Measurements from ENCODE around the gene HSP90B1.

The HSP90B1 gene

DNA sequence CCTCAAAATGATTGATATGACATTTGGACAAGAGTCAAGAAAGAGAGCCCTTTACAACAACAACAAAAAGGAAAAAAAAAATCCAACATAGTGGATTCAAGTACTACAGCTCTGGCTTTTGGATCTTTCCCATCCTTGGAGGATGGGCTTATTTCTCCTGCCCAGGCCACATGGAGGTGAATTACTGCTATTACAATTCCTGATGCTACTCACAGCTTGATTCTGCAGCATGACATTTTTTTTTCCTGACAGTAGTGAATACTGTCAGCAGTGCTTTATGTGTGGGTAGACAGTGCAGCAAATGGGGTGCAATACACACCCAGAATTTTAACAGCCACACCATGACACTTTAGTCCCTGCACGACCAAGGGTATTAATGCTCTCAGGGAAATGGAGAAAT is 42.5 kb upstream of the HSP90B1 start:
- no peaks in the 10 kb centered on the region for H3K9me3 ChIP-seq (ENCODE audit: control insufficient read depth, insufficient read depth, low read depth, low read length)
- ChIA-PET CTCF (no interaction called here), POLR2A (no interaction called here)
- no peaks in the 10 kb centered on the region for H3K4me1 ChIP-seq (ENCODE audit: control insufficient read depth, insufficient read depth, low read length)
- no peak overlapping the region for H3K27ac ChIP-seq (ENCODE audit: extremely low read depth, low read depth, low read length)
- no peak overlapping the region for H3K4me3 ChIP-seq (ENCODE audit: low read depth, low read length)
- no peaks in the 10 kb centered on the region for H3K36me3 ChIP-seq (ENCODE audit: control insufficient read depth in 2 of 2, insufficient read depth in 1 of 2, low read length in 2 of 2)
- TF ChIP-seq MZF1 (tag by site-specific recombination; IDR thresholded peaks at IDR 0.05; ENCODE audit: borderline replicate concordance) = no peak
- TF ChIP-seq ZNF433 (tag by site-specific recombination; IDR thresholded peaks at IDR 0.05; ENCODE audit: low read depth) = no peak
- no peak for TF ChIP-seq SETDB1 (IDR thresholded peaks at IDR 0.05; ENCODE audit: insufficient read length, low read length)
- TF ChIP-seq ZEB2 (tag by site-specific recombination; IDR thresholded peaks at IDR 0.05) = no peak

DNA sequence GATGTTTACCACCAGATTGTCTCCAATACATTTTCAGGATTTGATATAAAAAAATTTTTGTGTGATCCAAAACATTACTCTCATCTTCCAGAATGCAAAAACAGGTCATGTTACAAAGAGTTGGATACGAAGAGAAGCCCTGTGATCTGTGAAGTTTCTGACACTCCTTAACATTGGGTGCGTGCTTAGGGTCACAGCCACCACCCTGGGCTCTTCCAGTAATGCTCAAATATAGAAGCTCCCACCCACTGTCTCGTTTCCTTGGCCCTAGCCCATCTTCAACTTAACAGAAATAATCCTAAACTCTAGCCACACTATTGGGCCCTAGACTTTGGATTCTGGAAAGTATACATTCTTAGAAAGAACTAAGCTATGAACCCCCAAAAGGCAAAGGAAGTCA is 32.9 kb upstream of the HSP90B1 start:
- Histone ChIP-seq H3K36me3 (ENCODE audit: control insufficient read depth in 2 of 2, insufficient read depth in 1 of 2, low read length in 2 of 2) (no peaks in the 10 kb centered on the region), H3K27ac (ENCODE audit: extremely low read depth, low read depth, low read length) (no peak overlapping the region), H3K9me3 (ENCODE audit: control insufficient read depth, insufficient read depth, low read depth, low read length) (no peaks in the 10 kb centered on the region), H3K4me3 (ENCODE audit: low read depth, low read length) (no peak overlapping the region), H3K4me1 (ENCODE audit: control insufficient read depth, insufficient read depth, low read length) (no peaks in the 10 kb centered on the region)
- ChIA-PET POLR2A (no interaction called here), CTCF (interaction anchor here (0.6 to 1.1 kb wide), 4 partner anchors 14 to 357 kb away, joined by 3 to 4 read pairs (median 3); no protein-coding TSS in a partner anchor)
- TF ChIP-seq ZNF791 (tag by site-specific recombination; IDR thresholded peaks at IDR 0.05) = no peak
- TF ChIP-seq ZNF530 (tag by site-specific recombination; IDR thresholded peaks at IDR 0.05; ENCODE audit: low read depth) = no peak
- TF ChIP-seq ZNF394 (tag by site-specific recombination; IDR thresholded peaks at IDR 0.05; ENCODE audit: borderline replicate concordance) = no peak
- no peak for TF ChIP-seq ZNF670 (tag by site-specific recombination; IDR thresholded peaks at IDR 0.05; ENCODE audit: low read depth)
- no peak for TF ChIP-seq ZNF473 (tag by site-specific recombination; IDR thresholded peaks at IDR 0.05)
- TF ChIP-seq, protein P1, sequence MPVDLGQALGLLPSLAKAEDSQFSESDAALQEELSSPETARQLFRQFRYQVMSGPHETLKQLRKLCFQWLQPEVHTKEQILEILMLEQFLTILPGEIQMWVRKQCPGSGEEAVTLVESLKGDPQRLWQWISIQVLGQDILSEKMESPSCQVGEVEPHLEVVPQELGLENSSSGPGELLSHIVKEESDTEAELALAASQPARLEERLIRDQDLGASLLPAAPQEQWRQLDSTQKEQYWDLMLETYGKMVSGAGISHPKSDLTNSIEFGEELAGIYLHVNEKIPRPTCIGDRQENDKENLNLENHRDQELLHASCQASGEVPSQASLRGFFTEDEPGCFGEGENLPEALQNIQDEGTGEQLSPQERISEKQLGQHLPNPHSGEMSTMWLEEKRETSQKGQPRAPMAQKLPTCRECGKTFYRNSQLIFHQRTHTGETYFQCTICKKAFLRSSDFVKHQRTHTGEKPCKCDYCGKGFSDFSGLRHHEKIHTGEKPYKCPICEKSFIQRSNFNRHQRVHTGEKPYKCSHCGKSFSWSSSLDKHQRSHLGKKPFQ (tag by site-specific recombination; IDR thresholded peaks at IDR 0.05) = no peak

DNA sequence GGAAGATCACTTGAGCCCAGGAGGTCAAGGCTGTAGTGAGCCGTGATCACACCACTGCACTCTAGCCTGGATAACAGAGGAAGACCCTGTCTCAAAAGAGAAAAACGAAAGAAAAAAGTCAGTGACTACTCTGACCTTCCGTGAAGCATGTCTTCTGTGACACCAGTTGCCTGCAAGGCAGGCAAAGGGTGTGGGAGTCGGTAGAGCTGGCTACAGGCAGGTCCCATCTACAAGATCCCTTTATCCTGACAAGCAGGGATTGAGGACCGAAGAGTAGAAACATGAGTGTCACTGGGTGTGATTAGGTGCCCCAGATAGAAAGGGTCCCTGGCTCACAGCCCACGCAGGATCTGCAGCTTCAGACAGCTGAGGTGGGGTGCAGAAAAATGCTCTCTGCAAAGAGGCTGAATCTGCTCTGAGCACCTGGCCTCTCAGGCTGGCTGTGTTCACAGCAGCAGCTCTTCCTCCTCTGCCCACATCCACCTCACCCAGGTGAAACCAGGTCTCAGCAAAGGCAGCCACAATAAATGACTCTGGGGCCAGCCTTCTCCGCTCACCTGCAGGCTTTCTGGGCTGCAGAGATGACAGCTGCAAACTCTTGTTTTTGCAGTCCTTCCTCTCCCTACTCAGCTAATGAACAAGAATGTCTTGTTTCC is 28.6 kb upstream of the HSP90B1 start:
- CTCF ChIA-PET = interaction anchor here (0.6 to 1.2 kb wide), 4 partner anchors 11 to 128 kb away, joined by 3 to 5 read pairs (median 3); no protein-coding TSS in a partner anchor
- POLR2A ChIA-PET = interaction anchor here (1.0 kb wide), 1 partner anchor 28 kb away, joined by 6 read pairs; the partner anchor contains the start of gene HSP90B1
- no peak for TF ChIP-seq ZNF510 (tag by site-specific recombination; IDR thresholded peaks at IDR 0.05; ENCODE audit: insufficient replicate concordance)
- no peak for TF ChIP-seq ZNF394 (tag by site-specific recombination; IDR thresholded peaks at IDR 0.05; ENCODE audit: borderline replicate concordance)
- no peak for TF ChIP-seq SP7 (tag by site-specific recombination; IDR thresholded peaks at IDR 0.05)
- TF ChIP-seq ZNF266 (tag by site-specific recombination; IDR thresholded peaks at IDR 0.05; ENCODE audit: low read depth) = no peak
- no peak for TF ChIP-seq ZNF555 (tag by site-specific recombination; conservative IDR thresholded peaks at IDR 0.05)
- TF ChIP-seq ZNF777 (tag by site-specific recombination; IDR thresholded peaks at IDR 0.05; ENCODE audit: borderline replicate concordance) = no peak
- no peak for TF ChIP-seq IKZF3 (tag by site-specific recombination; IDR thresholded peaks at IDR 0.05)
- no peak for TF ChIP-seq ZNF426 (tag by site-specific recombination; IDR thresholded peaks at IDR 0.05)
- no peak for TF ChIP-seq ZNF707 (tag by site-specific recombination; IDR thresholded peaks at IDR 0.05)
- TF ChIP-seq, protein P2, sequence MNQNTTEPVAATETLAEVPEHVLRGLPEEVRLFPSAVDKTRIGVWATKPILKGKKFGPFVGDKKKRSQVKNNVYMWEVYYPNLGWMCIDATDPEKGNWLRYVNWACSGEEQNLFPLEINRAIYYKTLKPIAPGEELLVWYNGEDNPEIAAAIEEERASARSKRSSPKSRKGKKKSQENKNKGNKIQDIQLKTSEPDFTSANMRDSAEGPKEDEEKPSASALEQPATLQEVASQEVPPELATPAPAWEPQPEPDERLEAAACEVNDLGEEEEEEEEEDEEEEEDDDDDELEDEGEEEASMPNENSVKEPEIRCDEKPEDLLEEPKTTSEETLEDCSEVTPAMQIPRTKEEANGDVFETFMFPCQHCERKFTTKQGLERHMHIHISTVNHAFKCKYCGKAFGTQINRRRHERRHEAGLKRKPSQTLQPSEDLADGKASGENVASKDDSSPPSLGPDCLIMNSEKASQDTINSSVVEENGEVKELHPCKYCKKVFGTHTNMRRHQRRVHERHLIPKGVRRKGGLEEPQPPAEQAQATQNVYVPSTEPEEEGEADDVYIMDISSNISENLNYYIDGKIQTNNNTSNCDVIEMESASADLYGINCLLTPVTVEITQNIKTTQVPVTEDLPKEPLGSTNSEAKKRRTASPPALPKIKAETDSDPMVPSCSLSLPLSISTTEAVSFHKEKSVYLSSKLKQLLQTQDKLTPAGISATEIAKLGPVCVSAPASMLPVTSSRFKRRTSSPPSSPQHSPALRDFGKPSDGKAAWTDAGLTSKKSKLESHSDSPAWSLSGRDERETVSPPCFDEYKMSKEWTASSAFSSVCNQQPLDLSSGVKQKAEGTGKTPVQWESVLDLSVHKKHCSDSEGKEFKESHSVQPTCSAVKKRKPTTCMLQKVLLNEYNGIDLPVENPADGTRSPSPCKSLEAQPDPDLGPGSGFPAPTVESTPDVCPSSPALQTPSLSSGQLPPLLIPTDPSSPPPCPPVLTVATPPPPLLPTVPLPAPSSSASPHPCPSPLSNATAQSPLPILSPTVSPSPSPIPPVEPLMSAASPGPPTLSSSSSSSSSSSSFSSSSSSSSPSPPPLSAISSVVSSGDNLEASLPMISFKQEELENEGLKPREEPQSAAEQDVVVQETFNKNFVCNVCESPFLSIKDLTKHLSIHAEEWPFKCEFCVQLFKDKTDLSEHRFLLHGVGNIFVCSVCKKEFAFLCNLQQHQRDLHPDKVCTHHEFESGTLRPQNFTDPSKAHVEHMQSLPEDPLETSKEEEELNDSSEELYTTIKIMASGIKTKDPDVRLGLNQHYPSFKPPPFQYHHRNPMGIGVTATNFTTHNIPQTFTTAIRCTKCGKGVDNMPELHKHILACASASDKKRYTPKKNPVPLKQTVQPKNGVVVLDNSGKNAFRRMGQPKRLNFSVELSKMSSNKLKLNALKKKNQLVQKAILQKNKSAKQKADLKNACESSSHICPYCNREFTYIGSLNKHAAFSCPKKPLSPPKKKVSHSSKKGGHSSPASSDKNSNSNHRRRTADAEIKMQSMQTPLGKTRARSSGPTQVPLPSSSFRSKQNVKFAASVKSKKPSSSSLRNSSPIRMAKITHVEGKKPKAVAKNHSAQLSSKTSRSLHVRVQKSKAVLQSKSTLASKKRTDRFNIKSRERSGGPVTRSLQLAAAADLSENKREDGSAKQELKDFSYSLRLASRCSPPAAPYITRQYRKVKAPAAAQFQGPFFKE (tag by site-specific recombination; IDR thresholded peaks at IDR 0.05; ENCODE audit: borderline replicate concordance) = no peak
- no peak for TF ChIP-seq ZNF521 (tag by site-specific recombination; IDR thresholded peaks at IDR 0.05)
- no peak for TF ChIP-seq KLF9 (tag by site-specific recombination; IDR thresholded peaks at IDR 0.05; ENCODE audit: low read depth)
- Histone ChIP-seq H3K4me3 (ENCODE audit: low read depth, low read length) (no peak overlapping the region), H3K9me3 (ENCODE audit: control insufficient read depth, insufficient read depth, low read depth, low read length) (no peaks in the 10 kb centered on the region), H3K36me3 (ENCODE audit: control insufficient read depth in 2 of 2, insufficient read depth in 1 of 2, low read length in 2 of 2) (no peaks in the 10 kb centered on the region), H3K27ac (ENCODE audit: extremely low read depth, low read depth, low read length) (no peak overlapping the region), H3K4me1 (ENCODE audit: control insufficient read depth, insufficient read depth, low read length) (no peaks in the 10 kb centered on the region)
